Right lobe of liver (tissue), 6 donors: ENCODE measurements around the gene MARCHF5. TPM values are rescaled to one million over a fixed set of nuclear protein-coding genes. Genes with fewer than 3 reads are reported as not detected.
"Not testable (repeated sequence)": the region's sequence is repeated elsewhere in the genome, so short reads cannot be mapped to it uniquely, and the experiment has no call there.

Experiments used
- ATAC-seq, 4 donors: fragments of 200-7000 bp; cut with Tn5 transposase; one replicate each; pipeline ENCODE4 v1.9.1; 2020; ENCODE audit warnings: mild to moderate bottlenecking in 4 of 4, moderate library complexity in 4 of 4
- DNase-seq, 3 donors: peaks; one replicate each; pipeline ENCODE4 v3.0.0-alpha.2; 2020
- H3K27ac ChIP-seq, 3 donors: fragments of 200-600 bp; one replicate each; pipeline ENCODE4 v1.8.0; 2022
- H3K27me3 ChIP-seq, 2 donors: fragments of 200-600 bp; one replicate each; pipeline ENCODE4 v1.8.0; 2022
- H3K36me3 ChIP-seq, 4 donors: fragments of 200-600 bp; sonication (generic) in 1 of 4; one replicate each; pipeline versions ENCODE4 v1.5.1 to v1.8.0; 2017 to 2022; ENCODE audit warnings: control low read depth in 1 of 4
- H3K4me1 ChIP-seq, 4 donors: fragments of 200-600 bp; sonication (generic) in 1 of 4; one replicate each; pipeline versions ENCODE4 v1.5.1 to v1.8.0; 2017 to 2022; ENCODE audit warnings: control low read depth in 1 of 4
- H3K4me3 ChIP-seq, 3 donors: fragments of 200-600 bp; one replicate each; pipeline ENCODE4 v1.8.0; 2022
- H3K9me3 ChIP-seq, 4 donors: fragments of 200-600 bp; sonication (generic) in 1 of 4; one replicate each; pipeline versions ENCODE4 v1.5.1 to v1.8.0; 2017 to 2022; ENCODE audit warnings: control low read depth in 1 of 4
- CTCF ChIP-seq, 4 donors: fragments of 200-600 bp in 3 of 4; fragments of 450-650 bp in 1 of 4; IDR thresholded peaks; one replicate each; pipeline versions ENCODE4 v1.5.1 to v1.8.0; 2016 to 2022; ENCODE audit warnings: antibody characterized with exemption in 4 of 4, mild to moderate bottlenecking in 2 of 4
- POLR2A ChIP-seq: fragments of 450-650 bp; IDR thresholded peaks from one replicate; pipeline ENCODE4 v1.6.1; 2017; ENCODE audit warnings: antibody characterized with exemption, mild to moderate bottlenecking
- WGBS: methylation state at CpG from one replicate; pipeline ENCODE4 v1.1.6; 2018; ENCODE audit warnings: low coverage, low lambda C conversion rate; ENCODE audit not compliant: insufficient coverage; ENCODE audit errors: missing lambda C conversion rate; 5-methylcytosine and 5-hydroxymethylcytosine counted together
- intact Hi-C, 2 donors: fragments of 100-400 bp; cut with DNase I; formaldehyde crosslinking; loops; one replicate each; pipeline versions ENCODE4 v1.11.2 to v1.14.1; 2022
- total RNA-seq, 6 experiments: library from RNA; depleted of rRNA in 2 of 6; stranded (reverse); fragments of >200 nt in 2 of 6; fragmentation: NEBNext Ultra II Directional in 3 of 6; extraction: Animal tissue kit (Norgen Biotek cat#: 25700) in 3 of 6; gene quantifications; one replicate each; pipeline versions ENCODE4 v1.1.0 to v1.2.4, GENCODE V29; 2016 to 2023
- donor health status: DM: no; HTN: yes; CAD: no.
- donor health status: DM: no; HTN: no; CAD: no.
- donor health status: DM: no; HTN: no; CAD: no.
- donor health status: DM: no; HTN: yes; CAD: no.
- donor health status: DM: no; HTN: yes; CAD: no.

Gene MARCHF5
- total RNA-seq, 6 experiments from 2014 or later, result 14.6 to 26.5 (median 23.8) TPM

GRCh38 chr10:92327445-92328433 lies 36.8 kb downstream of the MARCHF5 start:
- no peaks in the 10 kb centered on the region for H3K27me3 ChIP-seq
- H3K4me1 ChIP-seq, result peaks cover 0 to 25% (median 3%) of the 10 kb centered on the region in 4 donors
- peak overlapping the region; percentile 11 to 16 (median 13) for H3K27ac ChIP-seq
- DNase-seq, result no peak
- no peak overlapping the region for H3K4me3 ChIP-seq
- intact Hi-C loops, result no loop called here
- peak in 3 of 4 donors; percentile 51 to 79 (median 63) for ATAC-seq
- TF ChIP-seq POLR2A (no peak), CTCF (IDR thresholded peaks at IDR 0.05) (no peak)
- no peaks in the 10 kb centered on the region for H3K9me3 ChIP-seq
- 39% methylated on average over 3 of the region's 3 CpGs for WGBS
- no peaks in the 10 kb centered on the region for H3K36me3 ChIP-seq

GRCh38 chr10:92328993-92329392 lies 38.0 kb downstream of the MARCHF5 start:
- Histone ChIP-seq H3K36me3 (no peaks in the 10 kb centered on the region), H3K27ac (no peak overlapping the region), H3K9me3 (no peaks in the 10 kb centered on the region), H3K27me3 (no peaks in the 10 kb centered on the region), H3K4me3 (no peak overlapping the region), H3K4me1 (peaks cover 0 to 25% (median 3%) of the 10 kb centered on the region in 4 donors)
- ATAC-seq (peak; percentile 58 to 82 (median 77)), DNase-seq (no peak)
- no peak for TF ChIP-seq POLR2A
- no peak for TF ChIP-seq CTCF (IDR thresholded peaks at IDR 0.05)
- intact Hi-C loops, result no loop called here

GRCh38 chr10:92329927-92330326 lies 39.0 kb downstream of the MARCHF5 start:
- H3K4me3 ChIP-seq, H3K27ac ChIP-seq, intact Hi-C loops, H3K36me3 ChIP-seq, DNase-seq, H3K9me3 ChIP-seq, ATAC-seq, H3K27me3 ChIP-seq: not testable (repeated sequence)
- H3K4me1 ChIP-seq, result peaks cover 0 to 25% (median 3%) of the 10 kb centered on the region in 4 donors
- 91% methylated on average over 6 of the region's 6 CpGs for WGBS

GRCh38 chr10:92342796-92343195 lies 51.8 kb downstream of the MARCHF5 start:
- Histone ChIP-seq H3K27ac (no peak overlapping the region), H3K27me3 (no peaks in the 10 kb centered on the region), H3K9me3 (no peaks in the 10 kb centered on the region), H3K36me3 (peaks cover 0 to 7% (median 2%) of the 10 kb centered on the region in 4 donors), H3K4me3 (no peak overlapping the region), H3K4me1 (no peaks in the 10 kb centered on the region)
- TF ChIP-seq CTCF (IDR thresholded peaks at IDR 0.05) (no peak), POLR2A (no peak)
- ATAC-seq (no peak), DNase-seq (no peak)
- intact Hi-C loops, result no loop called here
- WGBS, result 100% methylated on average over 2 of the region's 2 CpGs

- DNase-seq, H3K4me1 ChIP-seq, H3K27me3 ChIP-seq, H3K9me3 ChIP-seq, H3K27ac ChIP-seq, ATAC-seq, intact Hi-C loops, H3K4me3 ChIP-seq: not testable (repeated sequence)
- WGBS, result 96% methylated on average over 4 of the region's 5 CpGs
- peaks cover 0 to 22% (median 8%) of the 10 kb centered on the region in 4 donors for H3K36me3 ChIP-seq
These were observed 54.6 kb downstream of the MARCHF5 start for GRCh38 chr10:92345575-92345974.

GRCh38 chr10:92347035-92347676 lies 56.2 kb downstream of the MARCHF5 start:
- ATAC-seq, H3K9me3 ChIP-seq, H3K4me1 ChIP-seq, DNase-seq, H3K27me3 ChIP-seq, H3K4me3 ChIP-seq, intact Hi-C loops, H3K27ac ChIP-seq: not testable (repeated sequence)
- peaks cover 0 to 32% (median 8%) of the 10 kb centered on the region in 4 donors for H3K36me3 ChIP-seq
- WGBS, result 84% methylated on average over 3 of the region's 9 CpGs
